PC-9 (cell line): Measurements from ENCODE around the gene ANK2. TPM values are rescaled to one million over a fixed set of nuclear protein-coding genes. Genes with fewer than 3 reads are reported as not detected.

Experiments
- BruUV-seq: library from RNA; stranded (reverse); fragments of 400-500 nt; replicated peaks from 2 replicates; lab custom pipeline; 2021; lab: Mats Ljungman, UMichigan
- CTCF ChIA-PET: fragments of 300-600 bp; sonication (Branson Sonifier 250); formaldehyde crosslinking; loops from one replicate; lab custom pipeline; 2022; ENCODE audit warnings: antibody characterized with exemption; lab: Charles Lee
- POLR2A ChIA-PET: fragments of 300-600 bp; sonication (Branson Sonifier 250); formaldehyde crosslinking; loops from one replicate; lab custom pipeline; 2022; ENCODE audit warnings: antibody characterized with exemption; ENCODE audit not compliant: unreplicated experiment; lab: Charles Lee
- DNase-seq, 2 experiments: peaks; one replicate each; pipeline versions ENCODE4 v3.0.0 to v3.0.0-alpha.2; 2015 to 2022; ENCODE audit warnings: mixed read lengths in 1 of 2
- H2AFZ ChIP-seq: fragments of 200-600 bp; sonication (generic); 2 replicates; pipeline ENCODE4 v1.8.1; 2017; ENCODE audit warnings: antibody characterized with exemption
- H3F3A ChIP-seq: fragments of 200-600 bp; sonication (generic); 2 replicates; pipeline ENCODE4 v1.8.1; 2017; ENCODE audit warnings: antibody characterized with exemption, mild to moderate bottlenecking, low read depth; ENCODE audit not compliant: insufficient read depth
- H3K27ac ChIP-seq: fragments of 200-600 bp; sonication (generic); 2 replicates; pipeline ENCODE4 v1.6.1; 2016; ENCODE audit warnings: mixed run types
- H3K27me3 ChIP-seq: fragments of 200-600 bp; sonication (generic); 2 replicates; pipeline ENCODE4 v1.6.1; 2016; ENCODE audit warnings: low read depth, mixed run types; ENCODE audit not compliant: insufficient read depth
- H3K36me3 ChIP-seq: fragments of 200-600 bp; sonication (generic); 2 replicates; pipeline ENCODE4 v1.6.1; 2016; ENCODE audit warnings: low read depth, mixed run types
- H3K4me1 ChIP-seq: fragments of 200-600 bp; sonication (generic); replicated peaks from 2 replicates; pipeline ENCODE4 v1.6.1; 2016; ENCODE audit warnings: mixed run types; ENCODE audit not compliant: insufficient read depth
- H3K4me2 ChIP-seq: fragments of 200-600 bp; sonication (generic); 2 replicates; pipeline ENCODE4 v1.6.1; 2017; ENCODE audit warnings: mixed run types
- H3K4me3 ChIP-seq: fragments of 200-600 bp; sonication (generic); 2 replicates; pipeline ENCODE4 v1.6.1; 2016; ENCODE audit warnings: mixed run types
- H3K79me2 ChIP-seq: fragments of 200-600 bp; sonication (generic); 2 replicates; pipeline ENCODE4 v1.6.1; 2017; ENCODE audit warnings: low read depth, mixed run types
- H3K9me2 ChIP-seq: fragments of 200-600 bp; sonication (generic); 2 replicates; pipeline ENCODE4 v1.8.1; 2017; ENCODE audit warnings: mild to moderate bottlenecking; ENCODE audit not compliant: insufficient read depth
- H3K9me3 ChIP-seq: fragments of 200-600 bp; sonication (generic); 2 replicates; pipeline ENCODE4 v1.8.1; 2016; ENCODE audit warnings: low read depth; ENCODE audit not compliant: insufficient read depth
- H4K20me1 ChIP-seq: fragments of 200-600 bp; sonication (generic); 2 replicates; pipeline ENCODE4 v1.8.1; 2017; ENCODE audit not compliant: insufficient read depth
- CTCF ChIP-seq: fragments of 200-600 bp; sonication (generic); conservative IDR thresholded peaks from 2 replicates; pipeline ENCODE4 v1.6.1; 2017; ENCODE audit warnings: mixed run types, antibody characterized with exemption, mild to moderate bottlenecking, moderate library complexity
- EZH2 ChIP-seq: fragments of 200-600 bp; sonication (generic); IDR thresholded peaks from 2 replicates; pipeline ENCODE4 v1.8.0; 2017; ENCODE audit warnings: antibody characterized with exemption, low read depth
- intact Hi-C: fragments of 100-400 bp; cut with micrococcal nuclease; formaldehyde crosslinking; loops from one replicate; pipeline ENCODE4 v1.10.0; 2022; ENCODE audit not compliant: unreplicated experiment
- total RNA-seq: library from RNA; stranded (reverse); gene quantifications from 2 replicates; pipeline ENCODE4 v1.2.3, GENCODE V29; 2021

Gene ANK2
- total RNA-seq, 1 experiment from 2014 or later = 0.61 TPM

DNA sequence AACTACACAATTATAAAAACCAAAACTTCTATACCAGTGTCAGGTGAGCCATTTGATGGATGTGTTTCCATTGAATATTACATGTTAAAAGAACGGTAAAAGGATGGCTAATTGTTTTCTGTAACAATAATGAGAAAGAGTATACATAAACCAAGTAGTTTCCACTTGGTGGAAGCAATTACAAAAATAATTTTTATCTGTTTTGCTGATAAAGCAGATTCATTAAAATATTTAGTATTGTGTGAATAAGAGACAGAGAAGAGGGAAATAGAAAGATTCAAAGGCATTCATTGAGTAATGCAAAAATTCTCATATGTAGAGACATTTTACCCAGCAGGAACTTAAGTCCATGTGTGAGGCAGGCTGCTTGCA is 95.7 kb downstream of the ANK2 start:
- ChIA-PET CTCF (no interaction called here), POLR2A (no interaction called here)
- no peaks in the 10 kb centered on the region for H3K9me3 ChIP-seq
- H3K36me3 ChIP-seq = no peaks in the 10 kb centered on the region
- no peaks in the 10 kb centered on the region for H3K9me2 ChIP-seq
- H2AFZ ChIP-seq = no peak overlapping the region
- no peak overlapping the region for H3K4me2 ChIP-seq
- no peak for DNase-seq
- no peak overlapping the region for H3K27ac ChIP-seq
- H3K27me3 ChIP-seq = no peaks in the 10 kb centered on the region
- TF ChIP-seq CTCF = no peak
- no peak for TF ChIP-seq EZH2
- intact Hi-C loops = no loop called here
- H4K20me1 ChIP-seq = no peaks in the 10 kb centered on the region
- H3K4me3 ChIP-seq = no peak overlapping the region
- no TSS peak for BruUV-seq
- peaks cover 6% of the 10 kb centered on the region for H3K4me1 ChIP-seq
- H3K79me2 ChIP-seq = no peaks in the 10 kb centered on the region
- H3F3A ChIP-seq = no peaks in the 10 kb centered on the region

- ChIA-PET CTCF (no interaction called here), POLR2A (no interaction called here)
- H3K4me3 ChIP-seq = no peak overlapping the region
- intact Hi-C loops = no loop called here
- no peak overlapping the region for H2AFZ ChIP-seq
- H3K4me1 ChIP-seq = peaks cover 6% of the 10 kb centered on the region
- no peaks in the 10 kb centered on the region for H3K79me2 ChIP-seq
- H3K27ac ChIP-seq = no peak overlapping the region
- no peaks in the 10 kb centered on the region for H3F3A ChIP-seq
- H3K36me3 ChIP-seq = no peaks in the 10 kb centered on the region
- BruUV-seq = no TSS peak
- H3K4me2 ChIP-seq = no peak overlapping the region
- no peak for DNase-seq
- H3K9me2 ChIP-seq = no peaks in the 10 kb centered on the region
- H3K9me3 ChIP-seq = no peaks in the 10 kb centered on the region
- TF ChIP-seq EZH2 = no peak
- no peak for TF ChIP-seq CTCF
- no peaks in the 10 kb centered on the region for H4K20me1 ChIP-seq
- no peaks in the 10 kb centered on the region for H3K27me3 ChIP-seq
These were observed 96.3 kb downstream of the ANK2 start for GRCh38 chr4:113145519-113146291.

DNA sequence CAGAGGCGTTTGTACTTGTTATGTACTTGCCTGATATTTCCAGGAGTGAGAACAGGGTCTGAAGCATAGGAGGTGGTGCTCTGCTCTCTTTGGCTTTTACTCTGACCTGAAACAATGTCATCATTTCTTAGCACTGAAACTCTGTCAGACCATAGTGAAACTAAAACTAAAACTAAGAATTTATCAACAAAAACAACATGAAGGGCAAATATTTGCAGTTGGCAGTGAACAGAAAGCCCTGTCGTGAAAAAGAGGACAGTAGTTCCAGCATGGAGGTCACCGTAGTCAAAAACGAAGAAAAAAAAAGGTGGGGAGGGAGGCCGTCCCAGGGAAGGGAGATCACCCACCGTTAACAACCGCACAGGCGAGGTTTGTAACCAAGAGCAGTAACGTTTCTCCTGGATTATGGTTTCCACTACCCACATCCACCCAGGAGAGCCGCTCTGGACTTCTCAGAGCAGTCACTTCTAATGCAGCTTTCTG is 97.5 kb downstream of the ANK2 start:
- no peak for DNase-seq
- Histone ChIP-seq H3K4me2 (no peak overlapping the region), H3K27ac (no peak overlapping the region), H3K79me2 (no peaks in the 10 kb centered on the region), H3K4me1 (no peaks in the 10 kb centered on the region), H3K9me2 (no peaks in the 10 kb centered on the region), H3K9me3 (no peaks in the 10 kb centered on the region), H3K4me3 (no peak overlapping the region), H2AFZ (no peak overlapping the region), H3F3A (no peaks in the 10 kb centered on the region), H3K36me3 (no peaks in the 10 kb centered on the region), H3K27me3 (no peaks in the 10 kb centered on the region), H4K20me1 (no peaks in the 10 kb centered on the region)
- TF ChIP-seq EZH2 (no peak), CTCF (no peak)
- ChIA-PET POLR2A (no interaction called here), CTCF (no interaction called here)
- intact Hi-C loops = no loop called here
- no TSS peak for BruUV-seq
